Measurements from ENCODE around the gene BAAT. TPM values are rescaled to one million over a fixed set of nuclear protein-coding genes. Genes with fewer than 3 reads are reported as not detected.

Gene BAAT
- total RNA-seq, 1 donor from 2014 or later, result 8.9 TPM

- Mint-ChIP-seq H3K9me3 (ENCODE audit: unreplicated experiment) (peaks cover 6% of the 10 kb centered on the region), H3K27me3 (ENCODE audit: low read depth, unreplicated experiment) (no peaks in the 10 kb centered on the region)
- TF ChIP-seq EZH2 (IDR thresholded peaks at IDR 0.05; ENCODE audit: insufficient read depth, low read length), result no peak
- TF ChIP-seq CTCF (IDR thresholded peaks at IDR 0.05; ENCODE audit: insufficient read depth, low read depth, low read length), result no peak
Measured at GRCh38 chr9:101354143-101354764, 30.6 kb downstream of the BAAT start.

GRCh38 chr9:101353683-101354082 lies 31.1 kb downstream of the BAAT start:
- no peak for FAIRE-seq
- no peak overlapping the region for H3K4me3 Mint-ChIP-seq (ENCODE audit: unreplicated experiment)
- no peak overlapping the region for H3K4me2 ChIP-seq (ENCODE audit: low read length)

More at GRCh38 chr9:101354143-101354764, 30.6 kb downstream of the BAAT start:
- Histone ChIP-seq H2AFZ (ENCODE audit: low read depth, low read length) (no peak overlapping the region), H3K9ac (ENCODE audit: low read length) (no peak overlapping the region), H3K4me1 (ENCODE audit: insufficient read depth, low read length) (no peaks in the 10 kb centered on the region), H3K9me3 (ENCODE audit: insufficient read depth, low read depth, low read length) (no peaks in the 10 kb centered on the region), H3K27ac (ENCODE audit: low read depth, low read length) (no peak overlapping the region), H3K27me3 (ENCODE audit: insufficient read depth, low read length) (no peaks in the 10 kb centered on the region), H3K79me2 (ENCODE audit: insufficient read depth, low read length) (no peaks in the 10 kb centered on the region), H3K36me3 (ENCODE audit: insufficient read depth, low read length) (no peaks in the 10 kb centered on the region), H3K4me2 (ENCODE audit: low read length) (no peak overlapping the region), H3K4me3 (ENCODE audit: insufficient read depth, low read depth, low read length) (no peak overlapping the region), H4K20me1 (ENCODE audit: insufficient read depth, low read length) (no peaks in the 10 kb centered on the region)
- FAIRE-seq (no peak), DNase-seq (ENCODE audit: low read depth) (no peak)
- Mint-ChIP-seq H3K27ac (ENCODE audit: unreplicated experiment) (no peak overlapping the region), H3K36me3 (ENCODE audit: low read depth, unreplicated experiment) (no peaks in the 10 kb centered on the region), H3K4me3 (ENCODE audit: unreplicated experiment) (no peak overlapping the region), H3K4me1 (ENCODE audit: low read depth, unreplicated experiment) (peaks cover 15% of the 10 kb centered on the region)

More at GRCh38 chr9:101353683-101354082, 31.1 kb downstream of the BAAT start:
- Mint-ChIP-seq H3K4me1 (ENCODE audit: low read depth, unreplicated experiment) (peaks cover 15% of the 10 kb centered on the region), H3K9me3 (ENCODE audit: unreplicated experiment) (peaks cover 6% of the 10 kb centered on the region), H3K27me3 (ENCODE audit: low read depth, unreplicated experiment) (no peaks in the 10 kb centered on the region), H3K36me3 (ENCODE audit: low read depth, unreplicated experiment) (no peaks in the 10 kb centered on the region), H3K27ac (ENCODE audit: unreplicated experiment) (no peak overlapping the region)
- no peak overlapping the region for H3K27ac ChIP-seq (ENCODE audit: low read depth, low read length)
- no peak overlapping the region for H3K4me3 ChIP-seq (ENCODE audit: insufficient read depth, low read depth, low read length)
- no peaks in the 10 kb centered on the region for H3K9me3 ChIP-seq (ENCODE audit: insufficient read depth, low read depth, low read length)
- no peak overlapping the region for H2AFZ ChIP-seq (ENCODE audit: low read depth, low read length)
- no peak overlapping the region for H3K9ac ChIP-seq (ENCODE audit: low read length)
- no peak for TF ChIP-seq EZH2 (IDR thresholded peaks at IDR 0.05; ENCODE audit: insufficient read depth, low read length)
- no peak for TF ChIP-seq CTCF (IDR thresholded peaks at IDR 0.05; ENCODE audit: insufficient read depth, low read depth, low read length)
- no peaks in the 10 kb centered on the region for H3K4me1 ChIP-seq (ENCODE audit: insufficient read depth, low read length)
- H3K79me2 ChIP-seq (ENCODE audit: insufficient read depth, low read length), result no peaks in the 10 kb centered on the region
- no peaks in the 10 kb centered on the region for H3K36me3 ChIP-seq (ENCODE audit: insufficient read depth, low read length)
- no peak for DNase-seq (ENCODE audit: low read depth)
- no peaks in the 10 kb centered on the region for H3K27me3 ChIP-seq (ENCODE audit: insufficient read depth, low read length)
- H4K20me1 ChIP-seq (ENCODE audit: insufficient read depth, low read length), result no peaks in the 10 kb centered on the region

Data from astrocyte (in vitro differentiated cells and primary cell).